ENCODE measurements around the gene GMPPB.

The GMPPB gene

DNA sequence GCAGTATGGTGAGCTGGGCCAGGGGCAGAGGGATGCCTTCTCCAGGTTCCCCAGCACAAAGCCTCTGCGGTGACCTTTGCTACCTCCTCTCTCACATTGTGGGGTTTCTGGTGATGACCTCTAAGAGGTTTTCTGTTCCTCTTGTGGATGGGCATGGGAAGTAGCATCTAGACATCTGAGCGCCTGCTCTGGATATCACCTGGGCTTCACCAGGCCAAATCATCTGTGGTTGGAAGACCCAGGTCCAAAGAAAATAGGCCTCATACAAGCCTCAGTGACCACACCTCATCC is 42.6 kb downstream of the GMPPB start:
- peak; percentile 58 for ATAC-seq
- Mint-ChIP-seq H3K27me3 (peaks cover 7% of the 10 kb centered on the region), H3K9me3 (no peaks in the 10 kb centered on the region), H3K4me1 (peaks cover 19% of the 10 kb centered on the region), H3K4me3 (no peak overlapping the region), H3K36me3 (peaks cover 75% of the 10 kb centered on the region), H3K27ac (no peak overlapping the region)

DNA sequence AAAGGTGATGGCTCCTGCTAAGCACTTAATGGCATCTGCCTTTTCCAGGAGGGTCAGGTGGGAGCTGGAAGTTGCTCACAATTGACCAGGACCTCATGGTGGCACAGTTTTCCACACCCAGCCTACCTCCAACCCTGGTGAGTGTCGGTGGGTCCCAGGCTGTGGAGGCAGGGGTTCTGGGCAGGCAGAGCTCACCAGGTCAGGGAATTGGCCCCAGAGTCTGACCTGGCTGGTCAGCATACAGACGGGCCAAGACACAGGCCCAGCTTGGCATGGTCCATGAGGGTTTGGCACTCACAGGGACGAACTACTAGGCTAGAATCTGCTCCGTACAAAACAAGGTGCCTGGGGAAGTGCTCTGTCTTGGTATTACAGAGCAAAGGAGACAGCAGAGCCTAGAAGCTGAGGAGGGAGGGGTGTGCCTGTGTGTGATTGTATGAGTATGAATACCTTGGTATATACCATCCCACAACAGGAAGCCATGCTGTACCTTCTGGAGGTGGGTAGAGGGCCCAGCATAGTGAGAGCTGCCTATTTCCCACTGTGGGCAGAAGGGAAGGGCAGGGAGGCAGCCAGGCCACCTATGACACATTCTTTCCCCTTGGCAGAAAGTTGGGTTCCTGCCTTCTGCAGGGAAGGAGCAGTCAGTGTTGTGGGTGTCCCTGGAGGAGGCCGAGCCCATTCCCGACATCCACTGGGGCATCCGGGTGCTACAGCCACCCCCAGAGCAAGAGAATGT is 43.1 kb downstream of the GMPPB start:
- Mint-ChIP-seq H3K4me3 (no peak overlapping the region), H3K4me1 (peaks cover 24% of the 10 kb centered on the region), H3K9me3 (no peaks in the 10 kb centered on the region), H3K36me3 (peaks cover 80% of the 10 kb centered on the region), H3K27ac (peak overlapping the region; percentile 6), H3K27me3 (peaks cover 7% of the 10 kb centered on the region)
- peak; percentile 70 for ATAC-seq

DNA sequence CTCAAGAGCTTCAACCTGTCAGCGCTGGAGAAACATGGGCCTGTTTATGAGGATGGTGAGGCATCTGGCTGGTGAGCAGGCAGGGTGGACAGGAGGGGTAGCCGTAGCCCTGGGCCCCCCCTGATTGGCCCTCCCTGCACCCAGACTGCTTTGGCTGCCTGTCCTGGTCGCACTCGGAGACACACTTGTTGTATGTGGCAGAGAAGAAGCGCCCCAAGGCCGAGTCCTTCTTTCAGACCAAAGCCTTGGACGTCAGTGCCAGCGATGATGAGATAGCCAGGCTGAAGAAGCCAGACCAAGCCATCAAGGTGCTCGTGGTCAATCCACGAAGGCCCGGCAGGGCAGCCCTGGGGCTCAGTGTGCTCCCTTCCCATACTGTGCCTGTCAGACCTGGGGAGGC is 47.8 kb downstream of the GMPPB start:
- peaks cover 44% of the 10 kb centered on the region for H3K4me1 Mint-ChIP-seq
- peaks cover 48% of the 10 kb centered on the region for H3K36me3 Mint-ChIP-seq
- H3K27ac Mint-ChIP-seq = no peak overlapping the region
- no peaks in the 10 kb centered on the region for H3K9me3 Mint-ChIP-seq
- no peak overlapping the region for H3K4me3 Mint-ChIP-seq
- ATAC-seq = no peak
- no peaks in the 10 kb centered on the region for H3K27me3 Mint-ChIP-seq

DNA sequence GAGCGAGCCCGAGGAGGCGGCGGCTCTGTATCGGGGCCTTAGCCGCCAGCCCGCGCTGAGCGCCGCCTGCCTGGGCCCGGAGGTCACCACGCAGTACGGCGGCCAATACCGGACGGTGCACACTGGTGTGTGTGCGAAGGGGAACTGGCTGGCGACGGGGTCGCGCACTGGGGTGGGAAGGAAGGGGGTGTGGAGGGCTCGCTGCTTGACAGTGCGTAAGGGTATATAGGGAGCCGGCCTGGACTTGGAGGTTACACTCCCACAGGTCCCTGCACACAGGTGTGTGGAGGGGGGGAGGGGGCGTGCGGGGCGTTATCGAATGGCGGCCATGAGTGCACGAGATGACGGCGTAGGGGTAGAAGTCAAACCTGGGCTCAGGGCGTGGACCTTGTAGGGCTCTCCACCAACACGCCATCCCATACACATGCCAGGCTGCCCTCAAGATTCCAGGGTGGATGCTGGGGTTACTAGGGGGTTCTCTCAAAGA is 49.2 kb downstream of the GMPPB start:
- peaks cover 34% of the 10 kb centered on the region for H3K36me3 Mint-ChIP-seq
- peak overlapping the region; percentile 89 for H3K4me3 Mint-ChIP-seq
- peak; percentile 42 for ATAC-seq
- no peaks in the 10 kb centered on the region for H3K9me3 Mint-ChIP-seq
- no peaks in the 10 kb centered on the region for H3K27me3 Mint-ChIP-seq
- peak overlapping the region; percentile 97 for H3K27ac Mint-ChIP-seq
- peaks cover 35% of the 10 kb centered on the region for H3K4me1 Mint-ChIP-seq

DNA sequence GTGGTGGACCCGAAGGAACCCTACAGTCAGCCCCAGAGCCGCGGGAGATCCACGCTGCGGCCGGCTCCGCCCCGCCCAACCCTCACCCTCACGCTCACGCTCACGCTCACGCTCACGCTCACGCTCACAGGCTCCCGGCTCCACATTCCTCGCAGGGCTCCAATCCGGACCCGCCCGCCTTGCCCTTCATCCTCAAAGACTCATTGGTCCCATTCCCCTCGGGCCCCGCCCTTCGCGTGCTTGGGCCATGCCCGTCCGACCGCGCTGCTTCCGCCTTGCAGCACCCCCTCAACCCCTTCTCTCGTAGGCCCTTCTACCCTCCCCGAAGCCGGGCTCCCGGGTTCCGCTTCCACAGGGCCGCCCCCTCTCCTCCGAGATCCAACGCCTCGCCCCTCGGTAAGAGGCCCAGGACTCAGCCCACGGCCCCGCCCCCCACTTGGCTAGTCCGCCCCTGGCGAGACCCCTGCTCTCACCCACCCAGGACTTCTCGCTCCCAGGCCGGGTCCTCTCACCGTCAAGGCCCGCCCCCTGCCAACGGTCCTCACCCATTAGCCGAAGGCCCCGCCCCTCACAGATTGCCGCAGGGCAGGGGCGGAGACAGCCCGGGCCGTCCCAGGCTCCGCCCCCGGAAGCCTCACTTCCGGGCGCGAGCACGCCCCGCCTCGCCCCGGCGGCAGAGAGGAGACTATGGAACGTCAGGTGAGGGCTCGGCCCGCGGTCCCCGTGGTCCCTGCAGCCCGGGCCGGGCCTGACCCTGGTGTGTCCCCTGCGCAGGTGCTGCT is 49.8 kb downstream of the GMPPB start, which contains the start of gene APEH:
Gene APEH, plus strand, starts transcription at position 637 of the 782 bp plus-strand sequence. Its CDS starts 51 bp downstream, at position 688.
- H3K36me3 Mint-ChIP-seq = peaks cover 33% of the 10 kb centered on the region
- peak; percentile 95 for ATAC-seq
- H3K4me1 Mint-ChIP-seq = peaks cover 35% of the 10 kb centered on the region
- H3K4me3 Mint-ChIP-seq = peak within 1 kb of the TSS; percentile 89
- no peaks in the 10 kb centered on the region for H3K27me3 Mint-ChIP-seq
- peak within 1 kb of the TSS; percentile 97 for H3K27ac Mint-ChIP-seq
- no peaks in the 10 kb centered on the region for H3K9me3 Mint-ChIP-seq

DNA sequence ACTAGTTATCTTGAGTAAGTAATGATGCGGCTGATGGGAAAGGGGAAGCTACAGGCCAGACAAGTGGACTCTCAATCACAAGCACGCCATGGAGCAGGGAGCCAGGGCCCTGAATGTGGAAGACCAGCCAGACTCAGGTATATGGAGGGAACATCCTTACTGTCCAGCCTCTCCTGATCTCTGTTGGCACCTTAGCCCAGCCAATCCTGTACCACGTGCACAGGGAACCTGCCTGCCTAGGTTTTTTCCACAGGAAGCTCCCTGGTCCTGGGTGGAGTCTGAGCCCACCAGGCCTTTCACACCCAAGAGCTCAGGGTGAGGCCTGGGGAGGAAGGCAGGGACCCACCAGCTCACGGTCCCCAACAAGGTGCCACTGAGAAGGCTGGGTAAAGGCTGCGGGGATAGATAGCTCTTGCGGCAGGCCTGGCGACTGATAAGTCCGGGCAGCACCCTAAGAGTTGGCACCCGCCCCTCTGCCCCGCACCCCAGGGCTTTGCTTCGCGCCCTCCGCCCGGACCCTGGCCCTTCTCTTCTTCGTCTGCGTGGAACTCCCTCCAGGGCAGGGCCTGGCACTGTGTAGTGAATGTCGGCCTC is 50.5 kb downstream of the GMPPB start:
- H3K27ac Mint-ChIP-seq = peak overlapping the region; percentile 97
- H3K4me3 Mint-ChIP-seq = peak overlapping the region; percentile 89
- peaks cover 27% of the 10 kb centered on the region for H3K36me3 Mint-ChIP-seq
- peaks cover 35% of the 10 kb centered on the region for H3K4me1 Mint-ChIP-seq
- peaks cover 6% of the 10 kb centered on the region for H3K27me3 Mint-ChIP-seq
- ATAC-seq = no peak
- H3K9me3 Mint-ChIP-seq = no peaks in the 10 kb centered on the region

DNA sequence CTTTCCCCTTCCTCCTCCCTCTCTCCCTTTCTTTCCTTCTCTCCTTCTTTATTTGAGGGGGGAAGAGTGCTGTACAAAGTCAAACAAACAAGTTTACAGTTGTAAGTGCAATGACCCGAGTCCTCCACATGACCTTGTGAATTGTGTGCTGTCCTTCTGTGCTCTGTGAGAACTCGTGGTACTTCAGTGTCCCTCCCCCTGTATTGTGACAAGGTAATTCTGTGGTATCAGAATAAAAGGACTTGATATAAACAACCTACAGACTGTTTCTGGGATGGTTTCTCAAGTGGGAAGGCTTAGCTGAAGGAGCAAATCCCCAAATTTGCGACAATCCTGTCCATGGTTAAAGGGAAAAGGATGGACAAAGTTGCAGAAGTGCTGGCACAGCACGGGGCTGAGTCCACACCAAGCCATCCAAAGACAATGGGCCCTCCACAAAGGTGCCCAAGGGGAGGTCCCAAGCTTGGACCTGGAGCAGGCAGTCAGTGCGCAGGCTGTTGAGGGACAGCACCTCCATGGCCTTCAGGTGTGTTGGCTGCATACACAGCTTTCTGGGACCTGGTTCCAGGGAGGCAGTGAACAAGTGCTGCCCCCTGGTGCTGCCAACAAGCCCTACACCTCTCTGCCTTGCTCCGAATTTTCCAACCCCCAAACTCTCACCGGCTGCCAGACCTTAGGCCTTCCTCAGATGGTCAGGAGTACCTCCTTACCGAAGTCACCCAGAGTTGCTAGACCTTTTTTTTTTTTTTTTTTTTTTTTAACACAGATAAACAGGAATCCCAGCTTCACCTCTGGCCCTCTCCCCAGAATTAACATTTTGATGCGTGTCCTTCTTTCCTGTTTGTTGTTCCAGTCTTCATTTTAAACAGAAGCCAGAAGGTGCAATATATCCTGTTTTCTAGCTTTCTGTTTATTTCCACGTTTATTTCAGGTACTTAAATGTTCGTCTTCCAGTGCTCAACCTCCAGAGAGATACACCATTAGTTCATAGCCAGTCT is 52.2 kb downstream of the GMPPB start:
- Mint-ChIP-seq H3K27ac (no peak overlapping the region), H3K9me3 (no peaks in the 10 kb centered on the region), H3K4me1 (peaks cover 30% of the 10 kb centered on the region), H3K36me3 (peaks cover 14% of the 10 kb centered on the region), H3K27me3 (peaks cover 20% of the 10 kb centered on the region), H3K4me3 (no peak overlapping the region)
- no peak for ATAC-seq

DNA sequence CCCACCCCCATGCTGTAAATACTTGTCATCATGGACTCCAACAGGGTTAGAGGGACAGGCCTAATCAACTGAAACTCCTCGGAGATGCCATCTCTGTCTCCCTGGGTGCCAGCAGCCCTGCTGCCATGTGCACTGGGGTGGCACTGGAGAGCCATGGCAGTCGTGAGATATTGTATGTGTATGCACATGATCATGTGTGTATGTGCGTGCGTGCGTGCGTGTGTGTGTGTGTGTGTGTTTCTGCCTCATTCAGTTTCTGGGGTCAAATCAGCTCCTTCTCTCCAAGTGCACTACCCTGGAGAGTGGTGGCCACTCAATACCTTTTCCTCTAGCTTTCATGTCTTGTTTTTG is 52.8 kb downstream of the GMPPB start:
- H3K27me3 Mint-ChIP-seq = peaks cover 27% of the 10 kb centered on the region
- H3K9me3 Mint-ChIP-seq = no peaks in the 10 kb centered on the region
- no peak overlapping the region for H3K27ac Mint-ChIP-seq
- peaks cover 7% of the 10 kb centered on the region for H3K36me3 Mint-ChIP-seq
- no peak overlapping the region for H3K4me3 Mint-ChIP-seq
- peaks cover 26% of the 10 kb centered on the region for H3K4me1 Mint-ChIP-seq
- ATAC-seq = no peak
